ENCODE data around the gene PHF1. TPM values are rescaled to one million over a fixed set of nuclear protein-coding genes. Genes with fewer than 3 reads are reported as not detected.
A peak's percentile ranks its signal among the peaks of the same experiment; 100 is the strongest.

PHF1 gene
- total and polyA plus RNA-seq, 2 of the 13 experiments (the other 11 are each of a cell fraction or from before 2014, with no cell fraction given) = 25.4 to 61.9 TPM

DNA sequence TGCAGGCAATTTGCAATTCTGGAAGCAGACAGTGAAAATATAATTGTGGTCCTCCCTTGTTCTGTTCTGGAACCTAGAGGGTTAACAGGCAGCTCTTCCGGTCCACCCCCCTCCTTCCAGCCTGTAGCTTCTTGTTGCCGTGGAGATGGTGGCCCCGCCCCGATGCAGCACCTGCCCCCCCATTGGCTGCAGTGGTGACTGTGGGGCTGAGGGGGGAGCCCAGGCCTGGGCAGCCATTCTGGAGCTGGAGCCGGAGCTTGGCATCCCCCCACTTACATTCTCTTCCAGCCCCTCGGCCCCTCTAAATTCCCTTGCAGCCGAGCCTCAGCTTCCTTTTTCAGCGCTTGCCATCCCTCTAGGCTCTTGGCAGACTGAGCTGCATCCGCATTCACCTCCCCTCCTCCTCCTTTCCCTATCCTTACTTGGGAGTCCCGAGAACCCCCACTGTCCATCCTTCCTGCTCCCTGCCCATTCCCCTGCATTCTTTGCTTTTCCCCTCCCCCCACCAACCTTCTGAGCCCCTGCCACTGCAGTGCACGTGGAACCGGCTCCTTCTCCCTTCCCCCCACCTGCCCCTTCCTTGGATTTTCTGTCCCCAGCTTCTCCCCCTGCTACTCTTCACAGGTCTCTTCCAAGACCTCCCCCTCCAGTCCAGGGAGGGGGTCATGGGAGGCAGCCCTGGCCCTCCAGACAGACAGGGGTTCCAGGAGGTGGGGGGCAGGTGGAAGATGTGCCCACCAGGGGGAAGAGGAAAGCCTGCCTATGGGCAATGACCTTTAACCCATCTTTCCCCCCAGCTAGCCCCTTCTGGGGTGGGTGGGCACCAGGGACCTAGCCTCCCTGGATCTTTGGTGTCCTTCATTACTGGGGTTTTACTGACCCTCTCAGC lies 20.4 kb downstream of the PHF1 start (continued):
- peak; percentile 62 for TF ChIP-seq ELF1 (CRISPR knock-in tag; IDR thresholded peaks at IDR 0.05)
- TF ChIP-seq NFYC (CRISPR knock-in tag; IDR thresholded peaks at IDR 0.05) = 0 out of 2 replicates have a peak, but pooled peaks have one; percentile 23
- TF ChIP-seq HHEX (CRISPR knock-in tag; IDR thresholded peaks at IDR 0.05) = no peak
- no peak for TF ChIP-seq FOXK1 (CRISPR knock-in tag; IDR thresholded peaks at IDR 0.05; ENCODE audit: borderline replicate concordance, low read depth)
- TF ChIP-seq RFX3 (CRISPR knock-in tag; IDR thresholded peaks at IDR 0.05) = peak; percentile 79
- peak; percentile 97 for TF ChIP-seq ZNF652 (CRISPR knock-in tag; IDR thresholded peaks at IDR 0.05; ENCODE audit: borderline replicate concordance, low read depth)
- TF ChIP-seq KDM2A (CRISPR knock-in tag; IDR thresholded peaks at IDR 0.05; ENCODE audit: borderline replicate concordance, low read depth) = peak; percentile 40; the same call in 1 of the 2 replicates
- TF ChIP-seq, protein P1, sequence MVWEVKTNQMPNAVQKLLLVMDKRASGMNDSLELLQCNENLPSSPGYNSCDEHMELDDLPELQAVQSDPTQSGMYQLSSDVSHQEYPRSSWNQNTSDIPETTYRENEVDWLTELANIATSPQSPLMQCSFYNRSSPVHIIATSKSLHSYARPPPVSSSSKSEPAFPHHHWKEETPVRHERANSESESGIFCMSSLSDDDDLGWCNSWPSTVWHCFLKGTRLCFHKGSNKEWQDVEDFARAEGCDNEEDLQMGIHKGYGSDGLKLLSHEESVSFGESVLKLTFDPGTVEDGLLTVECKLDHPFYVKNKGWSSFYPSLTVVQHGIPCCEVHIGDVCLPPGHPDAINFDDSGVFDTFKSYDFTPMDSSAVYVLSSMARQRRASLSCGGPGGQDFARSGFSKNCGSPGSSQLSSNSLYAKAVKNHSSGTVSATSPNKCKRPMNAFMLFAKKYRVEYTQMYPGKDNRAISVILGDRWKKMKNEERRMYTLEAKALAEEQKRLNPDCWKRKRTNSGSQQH (CRISPR knock-in tag; IDR thresholded peaks at IDR 0.05; ENCODE audit: low read depth) = no peak
- TF ChIP-seq ZNF282 (IDR thresholded peaks at IDR 0.05; ENCODE audit: partially characterized antibody) = no peak
- no peak for TF ChIP-seq ZBTB20 (CRISPR knock-in tag; IDR thresholded peaks at IDR 0.05; ENCODE audit: borderline replicate concordance, low read depth)

DNA sequence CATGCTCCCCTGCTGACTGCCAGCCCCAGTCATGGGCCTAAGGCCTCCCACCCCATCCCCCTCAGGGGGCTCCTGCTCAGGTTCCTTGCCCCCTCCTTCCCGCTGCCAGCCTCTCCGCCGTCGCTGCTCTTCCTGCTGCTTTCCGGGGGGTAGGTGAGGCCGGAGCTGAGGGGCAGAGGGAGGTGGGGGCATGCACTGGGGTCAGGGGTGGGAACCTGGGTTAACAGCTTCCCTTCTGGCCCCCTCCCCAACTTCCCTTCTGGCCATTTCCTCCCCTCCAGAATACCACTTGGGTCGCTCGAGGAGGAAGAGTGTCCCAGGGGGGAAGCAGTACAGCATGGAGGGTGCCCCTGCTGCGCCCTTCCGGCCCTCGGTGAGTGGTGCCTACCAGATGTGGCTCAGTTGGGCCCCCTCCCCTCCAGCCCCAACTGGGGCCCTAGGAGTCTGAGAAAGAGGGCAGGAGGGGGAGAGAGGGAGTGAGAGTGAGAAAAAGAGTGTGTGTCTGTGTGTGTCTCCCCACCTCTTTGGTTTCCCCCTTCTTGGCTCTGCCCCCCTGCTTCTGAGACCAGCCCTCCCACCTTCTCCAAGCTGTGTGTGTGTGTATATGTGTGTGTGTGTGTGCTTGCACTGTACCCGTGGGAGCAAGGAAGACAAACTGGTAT lies 21.2 kb downstream of the PHF1 start:
- H3K36me3 ChIP-seq (replicated peaks in 1 of 2; ENCODE audit: control insufficient read depth in 1 of 2, insufficient read depth in 2 of 2, low read length in 2 of 2) = no peaks in the 10 kb centered on the region
- H3K9ac ChIP-seq (ENCODE audit: insufficient read depth, low read depth, low read length) = no peak overlapping the region
- H2AFZ ChIP-seq (ENCODE audit: low read length) = no peak overlapping the region
- ChIA-PET CTCF (ENCODE audit: low intra/inter-chr PET ratio, low total read pairs) (no interaction called here), POLR2A (interaction anchor here (3.5 kb wide), 1 partner anchor 13 kb away, joined by 23 read pairs; the partner anchor contains the start of genes CUTA and SYNGAP1)
- no peaks in the 10 kb centered on the region for H3K79me2 ChIP-seq (ENCODE audit: insufficient read depth, low read length)
- no TSS peak for BruUV-seq (replicated peaks)
- no peak overlapping the region for H3K27ac ChIP-seq (ENCODE audit: extremely low read length, insufficient read depth, low read length)
- no peaks in the 10 kb centered on the region for H3K27me3 ChIP-seq (ENCODE audit: control insufficient read depth in 1 of 2, insufficient read depth in 2 of 2, low read length in 2 of 2)
- TF ChIP-seq DNMT3B (CRISPR knock-in tag; conservative IDR thresholded peaks at IDR 0.05) (no peak), ZNF775 (CRISPR knock-in tag; IDR thresholded peaks at IDR 0.05; ENCODE audit: borderline replicate concordance) (no peak), ZIK1 (CRISPR knock-in tag; IDR thresholded peaks at IDR 0.05; ENCODE audit: borderline replicate concordance, low read depth) (no peak), ETV5 (CRISPR knock-in tag; IDR thresholded peaks at IDR 0.05; ENCODE audit: borderline replicate concordance) (no peak), SPEN (CRISPR knock-in tag; IDR thresholded peaks at IDR 0.05; ENCODE audit: low read depth) (no peak), FOXK2 (IDR thresholded peaks at IDR 0.05) (no peak)
- TF ChIP-seq, protein P2, sequence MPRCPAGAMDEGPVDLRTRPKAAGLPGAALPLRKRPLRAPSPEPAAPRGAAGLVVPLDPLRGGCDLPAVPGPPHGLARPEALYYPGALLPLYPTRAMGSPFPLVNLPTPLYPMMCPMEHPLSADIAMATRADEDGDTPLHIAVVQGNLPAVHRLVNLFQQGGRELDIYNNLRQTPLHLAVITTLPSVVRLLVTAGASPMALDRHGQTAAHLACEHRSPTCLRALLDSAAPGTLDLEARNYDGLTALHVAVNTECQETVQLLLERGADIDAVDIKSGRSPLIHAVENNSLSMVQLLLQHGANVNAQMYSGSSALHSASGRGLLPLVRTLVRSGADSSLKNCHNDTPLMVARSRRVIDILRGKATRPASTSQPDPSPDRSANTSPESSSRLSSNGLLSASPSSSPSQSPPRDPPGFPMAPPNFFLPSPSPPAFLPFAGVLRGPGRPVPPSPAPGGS (CRISPR knock-in tag; IDR thresholded peaks at IDR 0.05) = no peak
- WGBS (ENCODE audit: low lambda C conversion rate) = 77% methylated on average over 12 of the region's 12 CpGs
- FAIRE-seq = no peak
- H4K20me1 ChIP-seq (ENCODE audit: insufficient read depth, low read length) = no peaks in the 10 kb centered on the region
- H3K4me2 ChIP-seq (ENCODE audit: low read depth, low read length) = no peak overlapping the region
- H3K4me3 ChIP-seq (replicated peaks in 1 of 3; ENCODE audit: insufficient read depth in 1 of 3, low read depth in 2 of 3, low read length in 3 of 3) = no peak overlapping the region
- H3K4me1 ChIP-seq (ENCODE audit: insufficient read depth, low read length) = peaks cover 41% of the 10 kb centered on the region
- in situ Hi-C loops (cut with HindIII; ENCODE audit: extremely low pct_ligation_motif_present, low pct_unique_long_range_greater_than_20kb) (no loop called here), intact Hi-C loops (cut with micrococcal nuclease; ENCODE audit: unreplicated experiment) (no loop called here)
- no peaks in the 10 kb centered on the region for H3K9me3 ChIP-seq (ENCODE audit: low read length)
- ATAC-seq = no peak
- no peak for DNase-seq (ENCODE audit: low spot score)
